Anterior cingulate cortex (tissue), 58 donors: Measurements from ENCODE around the gene SEPTIN3.
A peak's percentile ranks its signal among the peaks of the same experiment; 100 is the strongest.

Experiments used
- DNase-seq, 58 donors: peaks; one replicate each; lab custom pipeline; 2025; lab: John Stamatoyannopoulos, UW

The SEPTIN3 gene, protein sequence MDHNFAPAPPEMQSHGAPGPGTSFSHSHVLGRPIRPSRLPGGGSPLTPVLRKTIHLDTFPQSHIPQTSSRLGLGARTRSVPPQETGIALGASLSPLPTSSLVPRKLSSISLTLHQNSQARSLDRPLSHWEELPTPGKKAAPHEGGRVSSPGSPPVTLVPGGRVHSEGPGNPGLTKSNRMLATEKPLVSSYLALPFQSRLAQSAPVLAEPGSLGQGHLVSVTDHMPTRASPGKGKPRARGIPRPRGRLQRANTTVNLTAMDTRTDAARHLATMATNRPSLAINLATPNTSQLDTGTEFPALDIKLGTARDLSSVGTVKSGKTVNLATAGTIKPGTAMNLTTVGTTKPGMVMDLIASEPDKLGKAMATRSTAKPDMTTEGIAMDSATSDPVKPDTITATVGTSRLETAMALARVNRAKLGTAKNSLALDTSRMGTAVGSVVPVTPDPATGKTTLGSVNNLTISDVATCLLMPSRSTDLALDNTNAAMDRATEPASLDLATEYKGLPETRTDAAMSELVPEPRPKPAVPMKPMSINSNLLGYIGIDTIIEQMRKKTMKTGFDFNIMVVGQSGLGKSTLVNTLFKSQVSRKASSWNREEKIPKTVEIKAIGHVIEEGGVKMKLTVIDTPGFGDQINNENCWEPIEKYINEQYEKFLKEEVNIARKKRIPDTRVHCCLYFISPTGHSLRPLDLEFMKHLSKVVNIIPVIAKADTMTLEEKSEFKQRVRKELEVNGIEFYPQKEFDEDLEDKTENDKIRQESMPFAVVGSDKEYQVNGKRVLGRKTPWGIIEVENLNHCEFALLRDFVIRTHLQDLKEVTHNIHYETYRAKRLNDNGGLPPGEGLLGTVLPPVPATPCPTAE

DNA sequence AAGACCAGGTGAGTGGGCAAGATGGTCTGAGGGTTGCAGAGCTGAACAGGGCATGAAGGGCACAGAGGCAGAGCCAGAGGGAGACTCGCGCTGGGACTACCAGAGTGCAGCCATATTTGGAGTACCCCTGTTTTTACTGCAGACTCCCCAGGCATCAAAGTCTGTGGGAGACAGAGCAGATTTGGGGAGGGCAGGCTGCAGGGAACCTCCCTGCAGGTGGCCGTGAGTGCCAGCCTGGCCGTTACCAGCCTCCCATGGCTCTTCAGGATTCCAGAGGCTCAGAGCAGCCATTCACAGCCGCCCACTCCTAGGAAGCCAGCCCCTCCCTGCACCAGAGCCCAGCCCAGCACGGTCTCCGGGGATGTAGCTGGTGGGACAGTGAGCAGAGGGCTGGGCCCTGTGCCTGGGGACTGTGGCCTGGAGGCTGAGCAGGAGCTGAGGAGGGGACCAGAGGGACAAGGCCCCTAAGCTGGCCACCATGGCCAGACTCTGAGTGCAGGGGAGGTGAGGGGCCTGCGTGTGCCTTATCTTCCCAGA lies at the start of gene SEPTIN3:
SEPTIN3 (plus strand) TSS at position 334 of the 537 bp plus-strand sequence. CDS start 2,050 bp downstream, outside the sequence.
- peak in 3 of 58 donors; percentile 14 to 44 (median 32) for DNase-seq

DNA sequence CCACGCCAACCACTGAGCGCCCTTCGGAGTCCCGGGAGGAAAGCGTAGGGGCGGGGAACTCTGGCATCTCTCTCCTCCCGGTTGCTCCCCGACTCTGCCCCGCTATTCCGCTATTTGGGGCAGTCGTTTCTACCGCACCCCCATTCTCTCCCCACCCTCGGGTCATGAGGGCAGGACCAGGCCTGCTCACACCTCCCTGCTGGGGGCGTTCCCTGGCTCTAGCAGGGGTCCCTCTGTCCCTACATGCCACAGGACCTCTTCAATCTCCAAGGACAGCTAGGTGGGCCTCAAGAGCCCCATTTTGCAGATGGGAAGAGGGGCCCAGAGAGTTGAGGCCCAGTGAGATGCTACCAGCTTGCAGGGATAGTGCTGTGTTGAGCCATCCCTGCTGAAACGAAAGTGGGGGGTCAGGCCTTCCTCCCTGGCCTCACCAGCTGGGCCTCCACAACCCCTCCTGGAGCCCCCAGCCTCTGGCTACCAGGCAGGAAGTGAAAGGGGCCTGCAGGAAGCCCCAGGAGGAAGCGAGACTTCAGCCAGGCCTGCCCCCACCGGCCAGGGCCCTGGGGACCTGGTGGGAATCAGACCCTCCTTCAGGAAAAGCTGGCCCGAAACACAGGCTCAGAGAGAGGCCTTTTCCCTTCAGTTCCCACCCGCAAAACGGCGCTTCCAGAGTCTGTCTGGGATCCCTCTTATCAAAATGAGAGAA lies 48.8 kb upstream of the SEPTIN3 start:
- DNase-seq = peak in 17 of 58 donors; percentile 12 to 59 (median 26)

DNA sequence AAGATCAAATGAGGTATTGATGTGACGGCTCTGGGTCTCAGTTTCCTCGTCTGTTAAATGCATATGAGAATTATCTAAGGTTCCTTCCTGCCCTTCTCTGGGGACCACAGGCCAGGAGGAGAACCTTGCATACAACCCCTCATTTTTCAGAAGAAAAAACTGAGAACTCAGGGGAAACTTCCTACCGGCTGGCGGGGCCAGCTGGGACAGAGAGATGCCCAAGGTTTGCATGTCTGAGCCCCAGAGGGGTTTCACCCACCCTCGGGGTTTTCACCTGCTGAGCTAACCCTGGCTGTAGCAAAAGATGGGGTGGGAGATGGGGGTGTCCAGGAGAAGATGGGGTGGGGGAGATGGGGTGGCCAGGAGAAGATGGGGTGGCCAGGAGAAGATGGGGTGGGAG lies 46.9 kb upstream of the SEPTIN3 start:
- DNase-seq = no peak

DNA sequence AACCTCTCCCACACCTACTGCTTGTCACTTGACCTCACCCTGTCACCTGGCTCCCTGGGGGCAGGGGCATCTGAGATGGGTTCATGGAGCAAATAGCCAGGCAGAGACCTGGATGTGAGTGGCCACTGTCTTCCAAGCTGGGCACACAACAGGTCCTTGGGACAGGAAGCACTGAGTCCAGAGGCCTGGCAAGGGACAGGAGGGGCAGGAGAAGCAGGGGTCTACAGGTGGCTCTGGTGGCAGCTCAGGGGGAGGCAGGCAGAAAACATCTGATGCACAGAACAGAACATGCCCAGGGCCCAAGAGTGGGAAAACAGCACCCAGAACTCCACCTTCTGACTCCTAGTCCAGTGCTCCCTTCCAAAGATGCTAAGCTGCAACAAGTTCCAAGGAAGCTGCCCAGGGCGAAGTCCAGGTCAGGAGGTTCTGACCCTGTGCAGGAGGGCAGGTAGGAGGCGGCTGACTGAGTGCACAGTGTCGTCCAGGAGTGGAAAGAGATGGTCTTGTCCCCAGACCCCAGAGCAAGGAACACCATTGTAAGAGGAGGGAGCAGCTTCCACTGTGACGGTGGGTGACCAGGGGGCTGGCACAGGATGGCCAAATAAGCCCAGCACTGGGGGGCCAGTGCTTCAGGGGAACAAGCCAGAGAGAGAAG lies 46.2 kb upstream of the SEPTIN3 start:
- no peak for DNase-seq

DNA sequence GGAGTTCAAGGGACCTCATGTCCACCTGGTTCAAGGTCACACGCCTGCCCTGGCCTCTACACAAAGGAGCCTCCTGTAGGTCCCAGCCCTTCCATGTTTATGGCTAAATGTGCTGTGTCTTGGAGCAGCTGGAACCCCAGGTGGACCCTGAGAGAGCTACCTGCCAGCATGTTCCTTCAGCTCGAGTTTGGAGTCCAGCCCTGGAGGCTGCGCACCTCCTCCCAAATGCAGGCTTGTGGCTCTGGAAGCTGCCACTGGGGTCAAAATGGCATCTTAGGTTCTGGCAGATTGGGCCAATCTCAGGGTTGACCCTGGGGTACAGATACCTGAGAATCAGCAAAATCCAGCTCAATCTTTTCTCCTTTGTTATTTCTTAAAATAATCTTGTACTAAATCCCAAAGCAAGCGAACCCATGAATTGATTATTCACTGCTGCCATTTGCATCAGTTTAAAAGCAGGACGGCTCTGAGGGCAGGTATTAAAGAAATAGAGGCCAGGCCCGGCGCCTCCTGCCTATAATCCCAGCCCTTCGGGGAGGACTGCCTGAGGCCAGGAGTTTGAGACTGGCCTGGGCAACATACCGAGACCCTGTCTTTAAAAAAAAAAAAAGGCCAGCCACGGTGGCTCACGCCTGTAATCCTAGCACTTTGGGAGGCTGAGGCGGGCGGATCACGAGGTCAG lies 45.5 kb upstream of the SEPTIN3 start:
- DNase-seq = no peak

DNA sequence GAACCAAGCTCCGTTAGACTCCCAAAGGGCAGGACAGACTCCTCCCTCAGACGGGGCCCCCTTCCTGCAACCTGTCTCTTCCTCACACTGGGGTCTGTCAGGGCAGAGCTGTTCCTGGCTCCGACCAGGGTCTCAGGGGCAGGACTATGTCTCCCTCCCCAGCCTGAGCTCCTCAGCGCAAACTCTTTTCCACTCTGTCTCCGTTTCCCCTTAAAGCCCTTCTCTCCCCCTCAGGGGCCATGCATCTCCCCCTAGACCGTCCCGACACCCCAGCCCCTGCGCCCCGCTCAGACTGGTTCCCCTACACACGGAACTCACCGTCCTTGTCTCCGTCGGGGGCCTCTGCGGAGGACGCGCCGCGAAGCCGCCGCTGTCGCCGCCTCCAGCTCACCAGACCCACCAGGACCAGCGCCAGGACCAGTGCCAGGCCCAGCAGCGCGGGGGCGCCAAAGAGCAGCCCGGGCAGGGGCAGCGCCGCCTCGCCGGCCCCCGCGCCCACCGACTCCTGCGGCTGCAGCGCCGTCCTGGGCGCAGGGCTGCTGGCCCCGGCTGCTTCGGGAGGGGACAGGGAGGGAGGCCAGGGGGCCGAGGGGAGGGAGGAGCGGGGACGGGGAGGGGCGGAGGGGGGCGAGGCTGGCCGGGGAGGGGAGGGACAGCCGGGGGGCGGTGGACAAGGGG lies 43.3 kb upstream of the SEPTIN3 start:
- peak in 17 of 58 donors; percentile 8 to 43 (median 23) for DNase-seq

DNA sequence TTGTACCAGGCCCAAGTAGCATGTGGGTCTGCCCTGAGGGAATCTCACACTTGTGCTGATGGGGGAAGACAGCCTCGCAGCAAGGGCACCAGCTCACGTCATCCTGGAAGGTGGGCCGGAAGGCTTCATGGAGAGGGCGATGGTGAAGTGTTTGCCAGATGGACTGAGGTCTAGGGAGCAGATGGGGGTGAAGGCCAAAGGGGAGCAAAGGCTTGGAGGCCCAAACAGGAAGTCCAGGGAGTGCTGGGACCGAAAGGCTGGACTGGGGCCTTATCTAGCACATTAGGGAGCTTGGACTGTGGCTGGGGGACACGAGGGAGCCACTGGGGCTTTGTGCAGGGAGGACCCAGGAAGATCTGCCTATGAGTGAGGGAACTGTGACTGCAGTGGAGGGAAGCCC lies 41.4 kb upstream of the SEPTIN3 start:
- no peak for DNase-seq

DNA sequence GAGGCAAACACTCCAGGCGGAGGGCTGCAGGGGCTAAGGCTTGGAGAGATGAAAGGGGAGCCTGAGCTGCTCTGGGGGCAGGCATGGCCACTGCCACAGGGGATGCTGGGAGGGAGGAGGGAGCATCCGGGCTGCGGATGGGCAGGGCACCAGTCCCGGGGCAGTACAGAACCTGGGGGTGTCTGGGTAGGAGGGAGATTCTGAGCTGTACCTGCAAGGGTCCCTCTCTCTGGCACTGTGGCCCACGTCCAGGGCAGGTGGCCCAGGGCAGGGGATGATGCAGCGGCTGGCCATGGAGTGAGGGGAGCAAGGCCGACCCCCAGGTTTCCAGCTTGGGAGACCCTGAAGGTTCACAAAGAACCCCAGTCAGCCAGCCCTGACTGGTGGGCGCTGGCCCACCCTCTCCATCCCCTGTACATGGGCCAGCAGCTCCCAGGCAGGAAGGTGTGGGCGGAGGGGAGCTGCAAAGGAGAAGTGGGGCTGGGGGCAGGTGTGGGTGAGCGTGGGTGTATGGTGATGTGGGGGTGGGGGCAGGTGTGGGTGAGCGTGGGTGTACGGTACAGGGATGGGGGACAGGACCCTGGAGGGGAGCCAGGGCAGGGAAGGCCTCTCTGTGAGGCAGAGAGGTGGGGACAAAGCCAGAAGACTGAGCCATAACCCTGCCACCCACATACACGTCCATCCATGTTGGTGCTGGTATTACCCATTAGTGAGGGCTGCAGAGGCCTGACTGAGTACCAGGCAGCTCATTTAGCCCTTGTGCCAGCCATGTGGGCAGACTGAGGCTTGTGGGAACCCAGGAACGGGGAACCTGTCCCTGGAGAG lies 40.4 kb upstream of the SEPTIN3 start:
- no peak for DNase-seq

DNA sequence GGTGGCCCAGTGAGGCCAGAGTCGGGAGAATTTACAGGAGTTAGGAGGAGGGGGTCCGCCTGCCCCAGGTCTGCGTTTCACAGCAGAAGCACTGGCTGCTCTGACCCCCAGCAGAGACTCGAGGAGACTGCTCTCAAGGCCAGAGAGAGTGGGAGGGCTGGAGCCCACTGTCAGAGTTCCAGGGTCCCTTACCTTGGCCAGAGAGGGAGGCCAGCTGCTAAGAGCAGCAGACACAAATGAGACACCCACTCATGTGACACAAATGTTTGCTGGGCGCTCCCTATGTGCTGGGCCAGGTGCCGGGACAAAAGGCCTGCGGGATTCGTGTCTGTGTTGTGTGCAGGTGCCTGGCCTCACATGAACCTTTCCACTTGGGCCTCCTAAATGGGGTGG lies 39.8 kb upstream of the SEPTIN3 start:
- no peak for DNase-seq

DNA sequence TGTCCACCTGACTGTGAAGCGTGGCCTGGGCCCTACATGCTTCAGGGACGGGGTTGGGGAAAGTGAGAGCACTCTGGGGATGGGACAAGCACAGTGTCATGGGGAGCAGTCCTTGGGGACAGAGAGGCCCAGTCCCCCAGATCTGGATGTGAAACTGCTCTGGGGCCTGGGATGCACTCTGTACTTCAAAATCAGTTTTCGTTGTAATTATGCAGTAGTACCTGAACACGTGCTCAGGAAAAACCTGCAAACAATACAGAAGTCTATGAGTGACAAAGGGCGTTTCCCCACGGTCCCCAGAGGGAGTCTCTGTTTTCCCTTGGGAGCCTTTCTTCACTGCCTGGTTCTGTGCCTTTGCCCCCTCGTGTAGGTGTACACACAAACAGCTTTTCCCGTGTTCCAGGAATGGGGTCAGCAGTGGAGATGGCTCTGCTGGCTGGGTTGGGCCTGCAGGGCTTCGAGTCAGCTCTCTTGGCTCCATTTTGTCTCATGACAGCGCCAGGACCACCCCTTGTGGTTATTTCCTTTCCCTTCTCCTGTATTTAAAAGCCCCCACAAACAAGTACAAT lies 37.5 kb upstream of the SEPTIN3 start:
- DNase-seq = no peak

DNA sequence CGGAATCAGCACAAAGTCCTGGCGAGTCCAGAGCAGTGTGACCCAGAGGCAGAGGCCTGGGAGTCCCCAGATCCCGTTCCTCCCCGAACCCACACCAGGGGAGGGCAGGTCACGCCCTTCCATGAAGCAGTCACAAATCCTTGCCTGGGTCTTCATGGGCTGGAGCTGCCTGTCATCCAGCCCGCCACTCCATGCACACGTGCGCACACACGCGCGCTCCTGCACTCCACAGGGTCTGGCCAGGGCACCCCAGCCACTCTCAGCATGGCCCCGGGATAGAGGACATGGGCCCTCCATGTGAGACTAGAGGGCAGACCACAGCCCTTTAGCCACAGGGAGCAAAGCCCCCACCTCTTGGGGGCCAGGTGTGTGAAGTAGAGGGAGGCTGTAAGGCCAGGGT lies 36.9 kb upstream of the SEPTIN3 start:
- DNase-seq = no peak

DNA sequence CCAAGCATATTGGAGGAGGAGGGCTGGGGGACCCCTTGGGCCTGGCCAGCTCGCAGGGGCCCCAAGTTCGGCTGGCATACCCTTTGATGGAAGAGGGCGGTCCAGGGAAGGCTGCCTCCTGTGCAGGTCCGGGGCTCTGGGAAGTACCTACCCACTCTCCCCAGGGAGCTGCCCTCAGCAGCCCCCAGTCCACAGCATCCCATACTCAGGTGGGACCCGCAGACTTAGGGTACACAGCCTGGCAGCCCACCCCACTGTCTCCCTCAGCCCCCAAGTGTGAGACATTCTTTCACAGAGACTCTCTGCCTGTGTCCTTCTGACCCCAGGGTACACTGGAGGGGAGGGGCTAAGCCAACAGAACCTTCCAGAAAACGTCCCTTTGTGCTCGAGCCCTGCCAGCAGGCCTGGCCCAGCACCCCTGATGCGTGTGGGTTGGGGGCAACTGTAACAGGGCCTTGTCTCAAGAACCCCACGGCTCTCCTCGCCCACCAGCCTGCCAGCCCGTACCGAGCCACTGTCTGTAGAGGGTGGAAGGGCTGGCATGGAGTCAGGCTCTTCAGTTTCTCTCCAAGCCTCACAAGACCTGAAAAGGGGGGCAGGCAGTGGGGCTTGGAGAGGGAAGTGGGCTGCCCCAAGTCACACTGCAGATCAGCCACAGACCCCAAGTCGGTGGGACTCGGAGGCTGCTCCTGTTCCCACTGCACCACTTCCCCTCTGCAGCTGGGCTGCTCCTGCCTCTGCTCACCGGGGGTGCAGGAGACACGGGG lies 35.6 kb upstream of the SEPTIN3 start:
- no peak for DNase-seq

DNA sequence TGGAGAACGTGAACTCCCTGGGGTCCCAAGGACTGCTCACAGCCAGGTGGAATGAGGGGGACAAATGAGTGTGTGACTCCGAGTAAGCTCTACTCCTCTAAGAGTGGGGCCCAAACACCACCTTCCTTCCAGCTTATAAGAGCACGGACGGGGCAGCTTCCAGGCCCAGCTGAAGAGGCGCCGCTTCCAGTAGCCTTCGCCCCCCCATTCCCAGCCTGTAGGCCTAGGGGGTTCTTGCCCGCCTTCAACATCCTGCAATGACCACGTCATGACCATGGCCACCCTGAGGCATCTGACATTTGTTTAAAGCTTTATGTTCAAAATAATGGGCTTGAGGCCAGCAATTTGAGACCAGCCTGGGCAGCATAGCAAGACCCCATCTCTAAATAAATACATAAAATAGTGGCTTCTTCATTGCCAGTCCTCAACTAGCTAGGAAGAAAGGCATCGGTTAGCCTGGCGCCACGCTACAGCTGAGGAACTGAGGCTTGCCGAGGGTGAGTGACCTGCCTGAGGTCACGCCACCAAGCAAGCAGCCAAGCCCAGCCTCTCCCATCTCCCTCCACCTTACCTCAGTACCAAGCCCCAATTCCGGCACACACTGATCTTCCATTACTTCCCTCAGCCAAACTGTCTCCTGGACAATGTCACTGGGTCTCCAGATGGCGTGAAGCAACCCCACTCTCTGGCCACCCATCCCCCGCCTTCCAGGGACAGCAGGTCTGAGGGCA lies 34.8 kb upstream of the SEPTIN3 start:
- no peak for DNase-seq

DNA sequence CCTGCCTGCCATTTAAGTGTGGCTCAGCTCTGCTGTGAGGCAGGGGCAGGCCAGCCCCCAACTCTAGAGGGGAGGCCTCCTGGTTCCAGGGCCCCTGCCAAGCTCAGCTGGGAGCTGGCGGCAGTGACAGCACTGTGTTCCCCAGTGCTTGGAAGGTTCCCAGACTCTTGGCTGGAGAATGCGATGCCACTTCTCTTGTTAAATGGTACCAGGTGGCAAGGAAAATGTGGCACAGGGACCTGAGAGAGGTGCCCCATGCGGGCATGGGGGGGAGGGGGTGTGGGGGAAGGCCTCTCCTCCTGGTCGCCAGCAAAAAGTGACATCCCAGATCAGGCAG lies 34.3 kb upstream of the SEPTIN3 start:
- peak in 16 of 58 donors; percentile 18 to 51 (median 28) for DNase-seq

DNA sequence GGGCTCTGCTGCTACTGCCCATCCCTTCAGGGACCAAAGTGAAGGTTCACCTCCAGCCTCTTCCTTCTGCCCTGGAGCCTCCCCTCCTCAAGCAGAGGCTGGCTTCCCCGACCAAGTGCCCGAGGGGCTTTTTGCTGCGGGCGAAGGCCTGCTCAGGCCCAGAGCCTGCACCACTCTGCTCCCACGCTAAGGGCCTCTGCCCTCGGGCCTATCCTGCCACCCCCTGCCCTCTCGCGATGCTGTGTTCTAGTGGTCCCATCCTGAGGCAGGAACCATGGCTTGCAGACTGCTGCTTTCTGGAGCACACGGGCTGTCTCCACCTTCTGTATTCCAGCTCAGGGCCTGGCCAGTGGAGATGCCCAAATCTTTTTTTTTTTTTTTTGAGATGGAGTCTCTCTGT lies 33.7 kb upstream of the SEPTIN3 start:
- DNase-seq = no peak

DNA sequence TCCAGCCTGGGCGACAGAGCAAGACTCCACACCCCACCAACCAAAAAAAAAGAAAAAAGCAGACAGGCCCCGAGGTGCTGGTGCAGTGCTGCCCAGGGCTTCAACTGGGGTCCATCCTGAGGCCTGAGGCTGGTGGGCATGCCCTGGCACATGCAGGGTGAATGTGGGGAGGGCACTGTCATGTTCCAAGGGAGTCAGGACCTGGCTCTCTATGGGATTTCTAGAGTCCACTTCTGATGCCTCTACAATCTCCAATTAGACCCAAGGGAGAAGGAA lies 32.4 kb upstream of the SEPTIN3 start:
- no peak for DNase-seq
